HepG2 (cell line): ENCODE results near the gene DLEC1. TPM values are rescaled to one million over a fixed set of nuclear protein-coding genes. Genes with fewer than 3 reads are reported as not detected.
A peak's percentile ranks its signal among the peaks of the same experiment; 100 is the strongest.

Experiments
- ATAC-seq: fragments of 200-7000 bp; cut with Tn5 transposase; 3 replicates; pipeline ENCODE4 v1.9.1; 2020; ENCODE audit warnings: mild to moderate bottlenecking, moderate library complexity
- BruUV-seq: library from RNA; stranded (reverse); fragments of 400-500 nt; replicated peaks from 2 replicates; lab custom pipeline; 2021; lab: Mats Ljungman, UMichigan
- CTCF ChIA-PET: fragments of 300-600 bp; formaldehyde crosslinking; extraction: SDS; loops from one replicate; lab custom pipeline; 2021; ENCODE audit warnings: low total read pairs, inconsistent platforms, low intra/inter-chr PET ratio; lab: Yijun Ruan, JAX
- POLR2A ChIA-PET: fragments of 350-600 bp; sonication (Branson Sonifier 250); formaldehyde crosslinking; loops from one replicate; lab custom pipeline; 2020; ENCODE audit warnings: antibody characterized with exemption, inconsistent platforms; lab: Yijun Ruan, JAX
- DNase-seq: peaks from one replicate; pipeline ENCODE4 v3.0.0-alpha.2; 2015; ENCODE audit warnings: low spot score
- FAIRE-seq: peaks from 3 replicates; lab custom pipeline; 2011; peaks lifted over from hg19 to GRCh38; lab: Jason Lieb, UNC
- H2AFZ ChIP-seq: one replicate; pipeline ENCODE4 v1.6.1; 2011; ENCODE audit warnings: low read length, inconsistent platforms
- H3K27ac ChIP-seq: fragments of 300-600 bp; 3 replicates; pipeline ENCODE4 v1.8.0; 2011; ENCODE audit warnings: mixed run types, mild to moderate bottlenecking, mixed read lengths, low read length, inconsistent platforms; ENCODE audit not compliant: insufficient read depth; ENCODE audit errors: extremely low read length
- H3K27me3 ChIP-seq, 2 experiments: fragments of 200-600 bp in 1 of 2; 2 replicates in 1 of 2; 3 replicates in 1 of 2; pipeline versions ENCODE4 v1.6.0 to v1.8.0; 2011; ENCODE audit warnings: low read length in 2 of 2, mild to moderate bottlenecking in 2 of 2, moderate library complexity in 2 of 2, inconsistent platforms in 1 of 2; ENCODE audit not compliant: insufficient read depth in 2 of 2, control insufficient read depth in 1 of 2
- H3K36me3 ChIP-seq, 2 experiments: fragments of 200-600 bp in 1 of 2; replicated peaks in 1 of 2; 2 replicates in 1 of 2; 3 replicates in 1 of 2; pipeline versions ENCODE4 v1.5.1 to v1.8.0; 2011; ENCODE audit warnings: low read length in 2 of 2, inconsistent platforms in 1 of 2; ENCODE audit not compliant: insufficient read depth in 2 of 2, control insufficient read depth in 1 of 2
- H3K4me1 ChIP-seq: 2 replicates; pipeline ENCODE4 v1.5.1; 2012; ENCODE audit warnings: low read length, inconsistent platforms; ENCODE audit not compliant: insufficient read depth
- H3K4me2 ChIP-seq: 2 replicates; pipeline ENCODE4 v1.6.0; 2011; ENCODE audit warnings: low read depth, low read length, inconsistent platforms
- H3K4me3 ChIP-seq, 3 experiments: fragments of 200-600 bp in 1 of 3; sonication (generic), shearing (Covaris generic) in 1 of 3; replicated peaks in 1 of 3; 2 replicates each; pipeline ENCODE4 v1.5.1; 2011 to 2016; ENCODE audit warnings: low read length in 3 of 3, inconsistent platforms in 2 of 3, low read depth in 2 of 3, mild to moderate bottlenecking in 2 of 3, control low read depth in 1 of 3, mixed read lengths in 1 of 3; ENCODE audit not compliant: insufficient read depth in 1 of 3
- H3K79me2 ChIP-seq: one replicate; pipeline ENCODE4 v1.6.1; 2011; ENCODE audit warnings: low read length, inconsistent platforms; ENCODE audit not compliant: insufficient read depth
- H3K9ac ChIP-seq: 2 replicates; pipeline ENCODE4 v1.6.0; 2011; ENCODE audit warnings: mild to moderate bottlenecking, low read depth, low read length, inconsistent platforms; ENCODE audit not compliant: insufficient read depth
- H3K9me3 ChIP-seq: 2 replicates; pipeline ENCODE4 v1.5.1; 2012; ENCODE audit warnings: mild to moderate bottlenecking, low read length
- H4K20me1 ChIP-seq: 2 replicates; pipeline ENCODE4 v1.6.0; 2011; ENCODE audit warnings: inconsistent platforms, mild to moderate bottlenecking, low read length, moderate library complexity; ENCODE audit not compliant: insufficient read depth
- ATRX ChIP-seq: sonication (generic); formaldehyde crosslinking; IDR thresholded peaks from 2 replicates; pipeline ENCODE4 v1.4.0; 2020; ENCODE audit warnings: missing genetic modification reagents, borderline replicate concordance
- DRAP1 ChIP-seq: IDR thresholded peaks from 2 replicates; pipeline ENCODE4 v1.6.1; 2016; ENCODE audit warnings: missing genetic modification reagents, missing compliant biosample characterization
- NR2F1 ChIP-seq, 2 experiments: fragments of 450-650 bp in 1 of 2; formaldehyde crosslinking in 1 of 2; IDR thresholded peaks; 2 replicates each; pipeline versions ENCODE4 v1.5.0 to v1.6.1; 2016 to 2020; ENCODE audit warnings: mild to moderate bottlenecking in 1 of 2, missing compliant biosample characterization in 1 of 2, missing genetic modification reagents in 1 of 2, moderate library complexity in 1 of 2
- POLR2AphosphoS2 ChIP-seq: IDR thresholded peaks from 2 replicates; pipeline ENCODE4 v1.6.1; 2011; ENCODE audit warnings: low read depth, low read length, improper control_type of control experiment
- RFX1 ChIP-seq: fragments of 450-650 bp; IDR thresholded peaks from 2 replicates; pipeline ENCODE4 v1.6.1; 2017
- TGIF2 ChIP-seq: IDR thresholded peaks from 2 replicates; pipeline ENCODE4 v1.6.1; 2016; ENCODE audit warnings: control low read depth, missing compliant biosample characterization
- ZNF883 ChIP-seq: sonication (generic); formaldehyde crosslinking; IDR thresholded peaks from 2 replicates; pipeline ENCODE4 v1.5.1; 2020; ENCODE audit warnings: mild to moderate bottlenecking, missing genetic modification reagents; ENCODE audit errors: not compliant biosample characterization
- WGBS: methylation state at CpG from one replicate; pipeline ENCODE4 v1.1.6; 2017; ENCODE audit warnings: low lambda C conversion rate; 5-methylcytosine and 5-hydroxymethylcytosine counted together
- in situ Hi-C: cut with HindIII; loops from 2 replicates; pipeline ENCODE4 v1.10.0; 2017; ENCODE audit warnings: low pct_unique_long_range_greater_than_20kb; ENCODE audit not compliant: extremely low pct_ligation_motif_present
- intact Hi-C: fragments of 100-400 bp; cut with micrococcal nuclease; formaldehyde crosslinking; loops from one replicate; pipeline ENCODE4 v1.10.0; 2022; ENCODE audit not compliant: unreplicated experiment
- polyA plus RNA-seq, 8 experiments: library from polyadenylated mRNA; depleted of rRNA in 3 of 8; stranded (reverse) in 7 of 8; unstranded in 1 of 8; fragments of >200 nt; fragmentation: Illumina TruSeq in 4 of 8; extraction: Trizol in 4 of 8; gene quantifications; 2 replicates each; pipeline versions ENCODE4 v1.2.1 to v1.2.3, GENCODE V29; 2011 to 2016; ENCODE audit warnings: low read depth in 4 of 8, missing spikeins in 1 of 8, mixed read lengths in 1 of 8; ENCODE audit not compliant: insufficient read depth in 1 of 8
- total RNA-seq, 5 experiments: library from RNA; depleted of rRNA; stranded (reverse); fragments of >200 nt; fragmentation: Illumina TruSeq; extraction: Trizol; gene quantifications; 2 replicates each; pipeline ENCODE4 v1.2.3, GENCODE V29; 2016; ENCODE audit warnings: low read depth in 1 of 5

DLEC1 gene
- total and polyA plus RNA-seq, 2 of the 13 experiments (the other 11 are each of a cell fraction or from before 2014, with no cell fraction given): 0.09 TPM; not detected in 1

DNA sequence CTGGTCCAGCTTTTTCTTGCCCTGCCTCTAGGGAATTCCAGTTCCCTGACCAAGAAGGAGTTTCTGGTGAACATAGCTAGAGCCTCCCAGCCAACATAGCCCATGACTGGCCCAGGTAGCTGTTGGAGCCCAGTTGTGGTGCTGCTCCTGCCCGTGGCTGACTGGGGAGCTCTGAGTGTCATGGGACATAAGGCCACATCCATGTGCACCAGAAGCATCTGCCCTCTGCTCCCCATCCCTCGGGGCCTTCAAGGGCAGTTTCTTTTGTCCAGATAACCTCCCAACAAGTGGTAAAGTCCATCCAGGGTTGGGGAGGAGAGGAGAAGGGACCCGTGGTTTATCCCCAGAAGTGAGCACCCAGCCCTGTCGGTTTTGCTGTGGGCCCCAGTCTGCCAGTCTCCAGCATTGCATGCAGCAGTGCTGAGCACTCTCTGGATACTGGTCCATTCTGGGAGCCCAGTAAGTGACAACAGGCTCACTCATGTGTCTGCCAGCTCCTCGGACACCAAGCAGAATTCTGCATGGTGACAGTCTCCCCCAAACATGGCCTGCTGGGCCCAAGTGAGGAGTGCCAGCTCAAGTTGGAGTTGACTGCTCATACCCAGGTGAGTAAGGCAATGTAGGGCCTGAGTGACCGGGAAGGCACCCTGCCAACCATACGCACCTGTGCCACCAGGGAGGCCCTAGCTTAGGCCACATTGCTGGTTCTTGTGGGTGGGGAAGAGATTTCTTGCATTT, 69.1 kb downstream of the DLEC1 start:
- Histone ChIP-seq H3K36me3 (no peaks in the 10 kb centered on the region), H3K27ac (no peak overlapping the region), H3K79me2 (no peaks in the 10 kb centered on the region), H3K4me1 (no peaks in the 10 kb centered on the region), H4K20me1 (no peaks in the 10 kb centered on the region), H3K4me3 (no peak overlapping the region), H3K4me2 (no peak overlapping the region), H3K27me3 (peaks cover 6 to 34% of the 10 kb centered on the region in 2 experiments; a peak in 4 of 5 replicates), H3K9ac (no peak overlapping the region), H2AFZ (no peak overlapping the region), H3K9me3 (no peaks in the 10 kb centered on the region)
- WGBS: 63% methylated on average over 3 of the region's 7 CpGs
- ATAC-seq: no peak
- ChIA-PET POLR2A (interaction anchor here (1.4 to 2.2 kb wide), 2 partner anchors 12 to 29 kb away, joined by 4 to 5 read pairs; partner anchors contain the start of gene ACAA1), CTCF (no interaction called here)
- TF ChIP-seq TGIF2 (CRISPR knock-in tag): no peak
- TF ChIP-seq POLR2AphosphoS2: 0 out of 2 replicates have a peak, but pooled peaks have one; percentile 40
- intact Hi-C loops (no loop called here), in situ Hi-C loops (no loop called here)
- FAIRE-seq: no peak
- DNase-seq: no peak
- BruUV-seq: no TSS peak

DNA sequence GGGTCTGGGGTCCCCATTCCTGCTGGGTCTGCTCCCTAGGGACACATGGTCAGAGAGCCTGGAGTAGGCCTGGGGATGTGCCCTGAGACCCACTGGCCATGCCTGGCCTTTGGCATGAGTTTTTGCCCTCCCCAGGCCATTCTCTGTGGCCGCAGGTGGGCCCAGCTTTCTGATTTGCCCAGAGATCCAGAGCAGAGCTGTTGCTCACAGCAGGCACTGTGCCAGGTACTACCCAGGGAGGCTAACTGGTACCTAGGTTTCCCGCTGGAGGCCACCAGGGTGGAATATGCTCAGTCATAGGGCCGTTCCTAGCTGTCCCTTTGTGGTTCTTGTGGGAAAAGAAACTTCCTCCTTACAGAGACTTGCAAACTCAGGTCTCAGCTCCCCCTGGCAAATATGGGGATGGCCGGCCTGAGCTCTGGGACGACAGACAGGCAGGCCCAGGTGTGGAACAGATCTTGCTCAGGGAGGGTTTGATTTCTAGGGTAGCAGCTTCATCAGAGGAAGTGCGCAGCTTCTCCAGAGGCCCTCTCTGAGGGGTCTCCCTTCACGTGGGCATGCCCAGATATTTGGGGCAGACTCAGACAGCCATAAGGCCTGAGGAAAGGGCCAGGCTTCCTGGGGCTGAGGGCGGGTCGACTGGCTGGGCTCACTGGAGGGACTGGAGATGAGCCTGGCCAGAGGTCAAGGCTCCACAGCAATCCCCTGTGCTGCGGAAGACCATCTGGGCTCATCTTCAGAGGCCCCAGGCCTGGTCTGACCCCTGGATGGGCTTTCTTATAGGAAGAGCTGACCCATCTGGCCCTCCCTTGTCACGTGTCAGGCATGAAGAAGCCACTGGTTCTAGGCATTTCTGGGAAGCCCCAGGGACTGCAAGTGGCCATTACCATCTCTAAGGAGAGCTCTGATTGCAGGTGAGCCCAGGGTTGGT, 69.9 kb downstream of the DLEC1 start:
- no peaks in the 10 kb centered on the region for H3K9me3 ChIP-seq
- BruUV-seq: no TSS peak
- peaks cover 6 to 34% of the 10 kb centered on the region in 2 experiments; a peak in 4 of 5 replicates for H3K27me3 ChIP-seq
- ChIA-PET CTCF (no interaction called here), POLR2A (interaction anchor here (1.4 to 2.2 kb wide), 2 partner anchors 11 to 28 kb away, joined by 4 to 5 read pairs; partner anchors contain the start of gene ACAA1)
- H2AFZ ChIP-seq: no peak overlapping the region
- H3K4me3 ChIP-seq: no peak overlapping the region
- no peaks in the 10 kb centered on the region for H4K20me1 ChIP-seq
- H3K27ac ChIP-seq: no peak overlapping the region
- H3K79me2 ChIP-seq: no peaks in the 10 kb centered on the region
- H3K36me3 ChIP-seq: no peaks in the 10 kb centered on the region
- TF ChIP-seq NR2F1 (CRISPR knock-in tag; IDR thresholded peaks at IDR 0.05): no peak
- no peak for TF ChIP-seq ZNF883 (CRISPR knock-in tag)
- TF ChIP-seq ATRX (CRISPR knock-in tag): no peak
- TF ChIP-seq DRAP1 (CRISPR knock-in tag): no peak
- no peak for TF ChIP-seq RFX1
- no peak overlapping the region for H3K4me2 ChIP-seq
- DNase-seq: no peak
- intact Hi-C loops: no loop called here
- no peak for ATAC-seq
- H3K4me1 ChIP-seq: no peaks in the 10 kb centered on the region
- FAIRE-seq: no peak
- WGBS: 41% methylated on average over 3 of the region's 11 CpGs
- no peak overlapping the region for H3K9ac ChIP-seq
- in situ Hi-C loops: no loop called here
